ENCODE results near the gene ZNF341. TPM values are rescaled to one million over a fixed set of nuclear protein-coding genes. Genes with fewer than 3 reads are reported as not detected.

The ZNF341 gene
- total and polyA plus RNA-seq, 2 experiments from 2014 or later = 4.3 to 6.1 TPM

DNA sequence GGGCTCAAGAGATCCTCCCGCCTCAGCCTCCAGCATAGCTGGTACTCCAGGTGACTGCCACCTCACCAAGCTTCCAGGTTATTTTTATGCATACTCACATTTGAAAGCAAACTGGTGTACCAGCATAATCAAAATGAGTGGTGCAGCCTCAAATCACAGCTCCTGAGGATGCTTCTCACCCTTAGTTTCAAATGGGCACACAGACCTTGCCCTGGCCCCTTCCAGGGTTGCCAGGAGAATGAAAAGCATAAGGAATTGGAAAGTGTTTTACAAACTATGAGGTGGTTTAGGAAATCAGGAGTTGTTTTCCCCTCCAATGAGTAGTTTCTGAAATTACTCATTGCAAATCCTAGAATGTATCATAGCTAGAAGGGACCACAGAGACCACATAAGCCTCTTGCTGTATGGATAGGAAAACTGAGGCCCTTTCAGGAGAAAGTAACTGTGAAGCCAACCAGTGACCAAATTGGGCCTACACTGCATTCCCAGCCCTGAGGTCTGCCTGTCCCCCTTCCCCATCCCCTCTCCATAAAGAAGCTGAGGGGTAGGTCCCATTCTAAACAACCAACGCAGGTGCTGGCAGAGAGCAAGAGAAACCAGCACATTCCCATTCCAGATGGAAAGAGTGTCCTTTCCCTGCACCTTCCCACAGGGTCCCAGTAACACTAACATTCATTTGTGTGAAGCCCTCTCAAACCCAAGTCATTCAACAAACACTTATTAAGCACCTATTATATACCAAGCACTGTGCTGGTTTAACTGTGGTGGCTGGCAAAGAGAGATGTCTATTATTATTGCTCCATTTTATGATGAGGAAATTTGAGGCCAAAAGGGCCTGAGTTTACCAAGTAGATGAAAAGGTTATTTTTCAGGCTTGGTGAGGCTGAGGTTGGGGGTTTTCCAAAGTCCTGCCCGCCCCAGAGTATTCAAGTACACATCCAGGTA is 43.5 kb upstream of the ZNF341 start:
- no peak overlapping the region for H3K4me3 Mint-ChIP-seq
- peaks cover 15% of the 10 kb centered on the region for H3K27me3 Mint-ChIP-seq (ENCODE audit: insufficient read depth, low read depth, poor library complexity)
- no peaks in the 10 kb centered on the region for H3K9me3 Mint-ChIP-seq
- Histone ChIP-seq H3K27me3 (ENCODE audit: insufficient read depth) (no peaks in the 10 kb centered on the region), H3K36me3 (ENCODE audit: insufficient read depth) (no peaks in the 10 kb centered on the region), H3K27ac (ENCODE audit: low read depth) (no peak overlapping the region), H3K4me2 (no peak overlapping the region), H3K9me2 (ENCODE audit: insufficient read depth) (no peaks in the 10 kb centered on the region), H3K4me1 (ENCODE audit: insufficient read depth) (peaks cover 12% of the 10 kb centered on the region), H3K79me2 (replicated peaks; ENCODE audit: insufficient read depth) (peaks cover 24% of the 10 kb centered on the region), H2AFZ (no peak overlapping the region), H3K4me3 (no peak overlapping the region), H3F3A (replicated peaks; ENCODE audit: low read depth) (0 out of 2 replicates have a peak, but pooled peaks cover 2% of the 10 kb centered on the region), H4K20me1 (replicated peaks; ENCODE audit: insufficient read depth) (peaks cover 11% of the 10 kb centered on the region; the same call in 1 of the 2 replicates)
- DNase-seq (ENCODE audit: low spot score) (no peak), ATAC-seq (no peak)
- H3K4me1 Mint-ChIP-seq = peaks cover 26% of the 10 kb centered on the region
- TF ChIP-seq EZH2phosphoT487 (IDR thresholded peaks at IDR 0.05; ENCODE audit: unreplicated experiment) (no peak), ZNF114 (CRISPR knock-in tag; IDR thresholded peaks at IDR 0.05) (no peak), POLR2AphosphoS5 (IDR thresholded peaks at IDR 0.05; ENCODE audit: low read depth) (no peak), CREB1 (CRISPR knock-in tag; IDR thresholded peaks at IDR 0.05; ENCODE audit: low read depth) (no peak), ZNF331 (CRISPR knock-in tag; IDR thresholded peaks at IDR 0.05; ENCODE audit: low read depth) (no peak)
- TF ChIP-seq, protein P1, sequence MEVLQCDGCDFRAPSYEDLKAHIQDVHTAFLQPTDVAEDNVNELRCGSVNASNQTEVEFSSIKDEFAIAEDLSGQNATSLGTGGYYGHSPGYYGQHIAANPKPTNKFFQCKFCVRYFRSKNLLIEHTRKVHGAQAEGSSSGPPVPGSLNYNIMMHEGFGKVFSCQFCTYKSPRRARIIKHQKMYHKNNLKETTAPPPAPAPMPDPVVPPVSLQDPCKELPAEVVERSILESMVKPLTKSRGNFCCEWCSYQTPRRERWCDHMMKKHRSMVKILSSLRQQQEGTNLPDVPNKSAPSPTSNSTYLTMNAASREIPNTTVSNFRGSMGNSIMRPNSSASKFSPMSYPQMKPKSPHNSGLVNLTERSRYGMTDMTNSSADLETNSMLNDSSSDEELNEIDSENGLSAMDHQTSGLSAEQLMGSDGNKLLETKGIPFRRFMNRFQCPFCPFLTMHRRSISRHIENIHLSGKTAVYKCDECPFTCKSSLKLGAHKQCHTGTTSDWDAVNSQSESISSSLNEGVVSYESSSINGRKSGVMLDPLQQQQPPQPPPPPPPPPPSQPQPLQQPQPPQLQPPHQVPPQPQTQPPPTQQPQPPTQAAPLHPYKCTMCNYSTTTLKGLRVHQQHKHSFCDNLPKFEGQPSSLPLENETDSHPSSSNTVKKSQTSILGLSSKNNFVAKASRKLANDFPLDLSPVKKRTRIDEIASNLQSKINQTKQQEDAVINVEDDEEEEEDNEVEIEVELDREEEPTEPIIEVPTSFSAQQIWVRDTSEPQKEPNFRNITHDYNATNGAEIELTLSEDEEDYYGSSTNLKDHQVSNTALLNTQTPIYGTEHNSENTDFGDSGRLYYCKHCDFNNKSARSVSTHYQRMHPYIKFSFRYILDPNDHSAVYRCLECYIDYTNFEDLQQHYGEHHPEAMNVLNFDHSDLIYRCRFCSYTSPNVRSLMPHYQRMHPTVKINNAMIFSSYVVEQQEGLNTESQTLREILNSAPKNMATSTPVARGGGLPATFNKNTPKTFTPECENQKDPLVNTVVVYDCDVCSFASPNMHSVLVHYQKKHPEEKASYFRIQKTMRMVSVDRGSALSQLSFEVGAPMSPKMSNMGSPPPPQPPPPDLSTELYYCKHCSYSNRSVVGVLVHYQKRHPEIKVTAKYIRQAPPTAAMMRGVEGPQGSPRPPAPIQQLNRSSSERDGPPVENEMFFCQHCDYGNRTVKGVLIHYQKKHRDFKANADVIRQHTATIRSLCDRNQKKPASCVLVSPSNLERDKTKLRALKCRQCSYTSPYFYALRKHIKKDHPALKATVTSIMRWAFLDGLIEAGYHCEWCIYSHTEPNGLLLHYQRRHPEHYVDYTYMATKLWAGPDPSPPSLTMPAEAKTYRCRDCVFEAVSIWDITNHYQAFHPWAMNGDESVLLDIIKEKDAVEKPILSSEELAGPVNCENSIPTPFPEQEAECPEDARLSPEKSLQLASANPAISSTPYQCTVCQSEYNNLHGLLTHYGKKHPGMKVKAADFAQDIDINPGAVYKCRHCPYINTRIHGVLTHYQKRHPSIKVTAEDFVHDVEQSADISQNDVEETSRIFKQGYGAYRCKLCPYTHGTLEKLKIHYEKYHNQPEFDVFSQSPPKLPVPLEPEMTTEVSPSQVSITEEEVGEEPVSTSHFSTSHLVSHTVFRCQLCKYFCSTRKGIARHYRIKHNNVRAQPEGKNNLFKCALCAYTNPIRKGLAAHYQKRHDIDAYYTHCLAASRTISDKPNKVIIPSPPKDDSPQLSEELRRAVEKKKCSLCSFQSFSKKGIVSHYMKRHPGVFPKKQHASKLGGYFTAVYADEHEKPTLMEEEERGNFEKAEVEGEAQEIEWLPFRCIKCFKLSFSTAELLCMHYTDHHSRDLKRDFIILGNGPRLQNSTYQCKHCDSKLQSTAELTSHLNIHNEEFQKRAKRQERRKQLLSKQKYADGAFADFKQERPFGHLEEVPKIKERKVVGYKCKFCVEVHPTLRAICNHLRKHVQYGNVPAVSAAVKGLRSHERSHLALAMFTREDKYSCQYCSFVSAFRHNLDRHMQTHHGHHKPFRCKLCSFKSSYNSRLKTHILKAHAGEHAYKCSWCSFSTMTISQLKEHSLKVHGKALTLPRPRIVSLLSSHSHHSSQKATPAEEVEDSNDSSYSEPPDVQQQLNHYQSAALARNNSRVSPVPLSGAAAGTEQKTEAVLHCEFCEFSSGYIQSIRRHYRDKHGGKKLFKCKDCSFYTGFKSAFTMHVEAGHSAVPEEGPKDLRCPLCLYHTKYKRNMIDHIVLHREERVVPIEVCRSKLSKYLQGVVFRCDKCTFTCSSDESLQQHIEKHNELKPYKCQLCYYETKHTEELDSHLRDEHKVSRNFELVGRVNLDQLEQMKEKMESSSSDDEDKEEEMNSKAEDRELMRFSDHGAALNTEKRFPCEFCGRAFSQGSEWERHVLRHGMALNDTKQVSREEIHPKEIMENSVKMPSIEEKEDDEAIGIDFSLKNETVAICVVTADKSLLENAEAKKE (CRISPR knock-in tag; IDR thresholded peaks at IDR 0.05) = no peak
- TF ChIP-seq, protein P2, sequence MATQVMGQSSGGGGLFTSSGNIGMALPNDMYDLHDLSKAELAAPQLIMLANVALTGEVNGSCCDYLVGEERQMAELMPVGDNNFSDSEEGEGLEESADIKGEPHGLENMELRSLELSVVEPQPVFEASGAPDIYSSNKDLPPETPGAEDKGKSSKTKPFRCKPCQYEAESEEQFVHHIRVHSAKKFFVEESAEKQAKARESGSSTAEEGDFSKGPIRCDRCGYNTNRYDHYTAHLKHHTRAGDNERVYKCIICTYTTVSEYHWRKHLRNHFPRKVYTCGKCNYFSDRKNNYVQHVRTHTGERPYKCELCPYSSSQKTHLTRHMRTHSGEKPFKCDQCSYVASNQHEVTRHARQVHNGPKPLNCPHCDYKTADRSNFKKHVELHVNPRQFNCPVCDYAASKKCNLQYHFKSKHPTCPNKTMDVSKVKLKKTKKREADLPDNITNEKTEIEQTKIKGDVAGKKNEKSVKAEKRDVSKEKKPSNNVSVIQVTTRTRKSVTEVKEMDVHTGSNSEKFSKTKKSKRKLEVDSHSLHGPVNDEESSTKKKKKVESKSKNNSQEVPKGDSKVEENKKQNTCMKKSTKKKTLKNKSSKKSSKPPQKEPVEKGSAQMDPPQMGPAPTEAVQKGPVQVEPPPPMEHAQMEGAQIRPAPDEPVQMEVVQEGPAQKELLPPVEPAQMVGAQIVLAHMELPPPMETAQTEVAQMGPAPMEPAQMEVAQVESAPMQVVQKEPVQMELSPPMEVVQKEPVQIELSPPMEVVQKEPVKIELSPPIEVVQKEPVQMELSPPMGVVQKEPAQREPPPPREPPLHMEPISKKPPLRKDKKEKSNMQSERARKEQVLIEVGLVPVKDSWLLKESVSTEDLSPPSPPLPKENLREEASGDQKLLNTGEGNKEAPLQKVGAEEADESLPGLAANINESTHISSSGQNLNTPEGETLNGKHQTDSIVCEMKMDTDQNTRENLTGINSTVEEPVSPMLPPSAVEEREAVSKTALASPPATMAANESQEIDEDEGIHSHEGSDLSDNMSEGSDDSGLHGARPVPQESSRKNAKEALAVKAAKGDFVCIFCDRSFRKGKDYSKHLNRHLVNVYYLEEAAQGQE (IDR thresholded peaks at IDR 0.05; ENCODE audit: unreplicated experiment) = no peak
- no peaks in the 10 kb centered on the region for H3K36me3 Mint-ChIP-seq (ENCODE audit: low read depth)
- no peak overlapping the region for H3K27ac Mint-ChIP-seq

All from GM23338 (cell line).